Neural progenitor cell (in vitro differentiated cells): ENCODE results near the gene FGF23. TPM values are rescaled to one million over a fixed set of nuclear protein-coding genes. Genes with fewer than 3 reads are reported as not detected.

Experiments used
- DNase-seq: peaks from one replicate; pipeline ENCODE4 v3.0.0-alpha.2; 2016; ENCODE audit warnings: low spot score
- H2AFZ ChIP-seq: fragments of 200-600 bp; sonication (generic); replicated peaks from 2 replicates; pipeline ENCODE4 v1.6.1; 2016; ENCODE audit warnings: antibody characterized with exemption
- H3F3A ChIP-seq: fragments of 200-600 bp; sonication (generic); 2 replicates; pipeline ENCODE4 v1.6.1; 2016; ENCODE audit warnings: antibody characterized with exemption, low read depth
- H3K27ac ChIP-seq: fragments of 200-600 bp; sonication (generic); 2 replicates; pipeline ENCODE4 v1.5.1; 2016; ENCODE audit warnings: mild to moderate bottlenecking
- H3K27me3 ChIP-seq: fragments of 200-600 bp; sonication (generic); 2 replicates; pipeline ENCODE4 v1.6.1; 2016; ENCODE audit warnings: mild to moderate bottlenecking, moderate library complexity
- H3K36me3 ChIP-seq: fragments of 200-600 bp; sonication (generic); 2 replicates; pipeline ENCODE4 v1.5.1; 2016
- H3K4me1 ChIP-seq: fragments of 200-600 bp; sonication (generic); 2 replicates; pipeline ENCODE4 v1.6.1; 2016; ENCODE audit warnings: mixed run types
- H3K4me2 ChIP-seq: fragments of 200-600 bp; sonication (generic); 2 replicates; pipeline ENCODE4 v1.6.1; 2016
- H3K4me3 ChIP-seq: fragments of 200-600 bp; sonication (generic); 2 replicates; pipeline ENCODE4 v1.5.1; 2016
- H3K79me2 ChIP-seq: fragments of 200-600 bp; sonication (generic); 2 replicates; pipeline ENCODE4 v1.6.1; 2016; ENCODE audit warnings: low read depth
- H3K9ac ChIP-seq: fragments of 200-600 bp; sonication (generic); 2 replicates; pipeline ENCODE4 v1.6.1; 2016
- H3K9me3 ChIP-seq: fragments of 200-600 bp; sonication (generic); 2 replicates; pipeline ENCODE4 v1.5.1; 2016; ENCODE audit warnings: low read depth
- H4K20me1 ChIP-seq: fragments of 200-600 bp; sonication (generic); 2 replicates; pipeline ENCODE4 v1.6.1; 2016; ENCODE audit warnings: low read depth
- H3K27ac Mint-ChIP-seq: 3 replicates; pipeline ENCODE4 v1.8.0; 2021; ENCODE audit warnings: mixed read lengths
- H3K27me3 Mint-ChIP-seq: 2 replicates; pipeline ENCODE4 v1.8.0; 2022; ENCODE audit warnings: low read depth, mild to moderate bottlenecking, inconsistent platforms, moderate library complexity, mixed read lengths; ENCODE audit not compliant: insufficient read depth
- H3K36me3 Mint-ChIP-seq: 3 replicates; pipeline ENCODE4 v1.8.0; 2021; ENCODE audit warnings: mixed read lengths
- H3K4me1 Mint-ChIP-seq: 3 replicates; pipeline ENCODE4 v1.8.0; 2021; ENCODE audit warnings: mixed read lengths
- H3K4me3 Mint-ChIP-seq: 3 replicates; pipeline ENCODE4 v1.8.0; 2021; ENCODE audit warnings: mild to moderate bottlenecking, moderate library complexity, mixed read lengths
- H3K9me3 Mint-ChIP-seq: 3 replicates; pipeline ENCODE4 v1.8.0; 2020; ENCODE audit warnings: mixed read lengths
- EZH2 ChIP-seq: fragments of 200-600 bp; sonication (generic); IDR thresholded peaks from 2 replicates; pipeline ENCODE4 v1.6.1; 2017; ENCODE audit warnings: antibody characterized with exemption, mild to moderate bottlenecking, moderate library complexity
- EZH2phosphoT487 ChIP-seq: fragments of 200-600 bp; sonication (generic); IDR thresholded peaks from 2 replicates; pipeline ENCODE4 v1.6.1; 2017; ENCODE audit warnings: antibody characterized with exemption
- total RNA-seq: library from RNA; depleted of rRNA; stranded (reverse); fragments of >200 nt; gene quantifications from 2 replicates; pipeline ENCODE4 v1.2.3, GENCODE V29; 2015; ENCODE audit warnings: low replicate concordance
- TF ChIP-seq, protein P1 (sequence below): fragments of 200-600 bp; sonication (generic); IDR thresholded peaks from 2 replicates; pipeline ENCODE4 v1.5.1; 2017; ENCODE audit warnings: antibody characterized with exemption, mild to moderate bottlenecking

Gene FGF23
- total RNA-seq, 1 donor from 2014 or later, result 0.58 TPM

- H3K27ac Mint-ChIP-seq, result no peak overlapping the region
- Histone ChIP-seq H3K9ac (no peak overlapping the region), H3F3A (no peaks in the 10 kb centered on the region), H3K36me3 (no peaks in the 10 kb centered on the region), H3K27me3 (no peaks in the 10 kb centered on the region), H3K9me3 (no peaks in the 10 kb centered on the region), H3K4me2 (no peak overlapping the region), H3K79me2 (no peaks in the 10 kb centered on the region), H3K27ac (no peak overlapping the region), H2AFZ (no peak overlapping the region), H4K20me1 (no peaks in the 10 kb centered on the region), H3K4me1 (no peaks in the 10 kb centered on the region), H3K4me3 (no peak overlapping the region)
- H3K27me3 Mint-ChIP-seq, result peaks cover 7% of the 10 kb centered on the region
- no peak overlapping the region for H3K4me3 Mint-ChIP-seq
- no peaks in the 10 kb centered on the region for H3K36me3 Mint-ChIP-seq
- no peak for DNase-seq
- peaks cover 10% of the 10 kb centered on the region for H3K9me3 Mint-ChIP-seq
- TF ChIP-seq, protein P1, sequence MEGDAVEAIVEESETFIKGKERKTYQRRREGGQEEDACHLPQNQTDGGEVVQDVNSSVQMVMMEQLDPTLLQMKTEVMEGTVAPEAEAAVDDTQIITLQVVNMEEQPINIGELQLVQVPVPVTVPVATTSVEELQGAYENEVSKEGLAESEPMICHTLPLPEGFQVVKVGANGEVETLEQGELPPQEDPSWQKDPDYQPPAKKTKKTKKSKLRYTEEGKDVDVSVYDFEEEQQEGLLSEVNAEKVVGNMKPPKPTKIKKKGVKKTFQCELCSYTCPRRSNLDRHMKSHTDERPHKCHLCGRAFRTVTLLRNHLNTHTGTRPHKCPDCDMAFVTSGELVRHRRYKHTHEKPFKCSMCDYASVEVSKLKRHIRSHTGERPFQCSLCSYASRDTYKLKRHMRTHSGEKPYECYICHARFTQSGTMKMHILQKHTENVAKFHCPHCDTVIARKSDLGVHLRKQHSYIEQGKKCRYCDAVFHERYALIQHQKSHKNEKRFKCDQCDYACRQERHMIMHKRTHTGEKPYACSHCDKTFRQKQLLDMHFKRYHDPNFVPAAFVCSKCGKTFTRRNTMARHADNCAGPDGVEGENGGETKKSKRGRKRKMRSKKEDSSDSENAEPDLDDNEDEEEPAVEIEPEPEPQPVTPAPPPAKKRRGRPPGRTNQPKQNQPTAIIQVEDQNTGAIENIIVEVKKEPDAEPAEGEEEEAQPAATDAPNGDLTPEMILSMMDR, result no peak
- TF ChIP-seq EZH2 (no peak), EZH2phosphoT487 (no peak)
- H3K4me1 Mint-ChIP-seq, result no peaks in the 10 kb centered on the region
Observed at GRCh38 chr12:4402996-4403395, 23.5 kb upstream of the FGF23 start.

DNA sequence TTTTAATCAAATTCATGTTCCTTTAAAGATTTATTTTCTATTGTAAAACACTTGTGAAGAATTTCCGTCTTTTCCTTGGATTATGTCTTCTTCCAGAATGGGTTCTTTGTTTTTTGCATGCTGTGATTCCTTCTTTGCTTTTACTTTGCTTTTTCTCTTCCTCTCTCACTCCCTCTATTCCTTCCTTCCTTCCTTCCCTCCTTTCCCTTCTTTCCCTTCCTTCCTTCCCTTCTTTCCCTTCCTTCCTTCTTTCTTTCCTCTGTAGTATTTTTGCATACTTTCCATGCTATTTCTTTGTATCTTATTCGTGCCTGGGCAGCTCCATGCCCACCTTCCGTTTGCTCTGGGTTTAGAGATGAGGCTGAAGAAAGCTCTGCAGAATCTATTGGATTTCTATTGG lies 21.6 kb upstream of the FGF23 start:
- Histone ChIP-seq H3K79me2 (no peaks in the 10 kb centered on the region), H3K4me1 (no peaks in the 10 kb centered on the region), H3F3A (no peaks in the 10 kb centered on the region), H4K20me1 (no peaks in the 10 kb centered on the region), H3K27me3 (no peaks in the 10 kb centered on the region), H3K36me3 (no peaks in the 10 kb centered on the region), H2AFZ (no peak overlapping the region), H3K4me2 (no peak overlapping the region), H3K4me3 (no peak overlapping the region), H3K9me3 (no peaks in the 10 kb centered on the region), H3K9ac (no peak overlapping the region), H3K27ac (no peak overlapping the region)
- Mint-ChIP-seq H3K27me3 (peaks cover 7% of the 10 kb centered on the region), H3K27ac (no peak overlapping the region), H3K36me3 (no peaks in the 10 kb centered on the region), H3K9me3 (peaks cover 10% of the 10 kb centered on the region), H3K4me1 (no peaks in the 10 kb centered on the region), H3K4me3 (no peak overlapping the region)
- no peak for DNase-seq
- TF ChIP-seq, protein P1, result no peak
- TF ChIP-seq EZH2 (no peak), EZH2phosphoT487 (no peak)

DNA sequence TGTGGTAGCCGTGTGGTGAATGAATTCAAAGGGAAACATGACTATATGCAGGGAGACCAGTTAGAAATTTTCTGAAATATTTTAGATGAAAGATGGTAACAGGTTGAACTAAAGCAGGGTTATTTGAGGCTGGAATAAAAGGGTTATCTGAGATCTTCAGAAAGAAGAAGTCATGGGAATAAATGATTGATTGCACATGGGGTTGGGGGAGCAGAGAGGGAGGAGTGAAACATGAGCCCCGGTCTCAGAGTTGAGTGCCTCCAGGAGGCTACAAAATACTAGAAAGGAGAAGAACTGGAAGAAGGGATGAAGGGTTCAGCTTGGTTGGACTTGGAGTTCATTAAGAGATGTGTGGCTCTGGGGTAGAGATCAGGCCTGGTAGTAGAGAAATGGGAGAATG lies 16.3 kb upstream of the FGF23 start:
- no peaks in the 10 kb centered on the region for H3K9me3 Mint-ChIP-seq
- no peak overlapping the region for H3K4me3 Mint-ChIP-seq
- Histone ChIP-seq H2AFZ (no peak overlapping the region), H3K27me3 (no peaks in the 10 kb centered on the region), H3K9me3 (no peaks in the 10 kb centered on the region), H3K79me2 (no peaks in the 10 kb centered on the region), H3K4me2 (no peak overlapping the region), H3K4me1 (no peaks in the 10 kb centered on the region), H3K36me3 (no peaks in the 10 kb centered on the region), H3K4me3 (no peak overlapping the region), H3F3A (no peaks in the 10 kb centered on the region), H4K20me1 (no peaks in the 10 kb centered on the region), H3K9ac (no peak overlapping the region), H3K27ac (no peak overlapping the region)
- peaks cover 2% of the 10 kb centered on the region for H3K27me3 Mint-ChIP-seq
- TF ChIP-seq EZH2, result no peak
- no peak for TF ChIP-seq EZH2phosphoT487
- TF ChIP-seq, protein P1, result no peak
- no peak for DNase-seq
- no peaks in the 10 kb centered on the region for H3K4me1 Mint-ChIP-seq
- no peak overlapping the region for H3K27ac Mint-ChIP-seq
- no peaks in the 10 kb centered on the region for H3K36me3 Mint-ChIP-seq
